ENCODE measurements around the gene SRGAP2C. TPM values are rescaled to one million over a fixed set of nuclear protein-coding genes. Genes with fewer than 3 reads are reported as not detected.
"Not testable (repeated sequence)": the region's sequence is repeated elsewhere in the genome, so short reads cannot be mapped to it uniquely, and the experiment has no call there.

SRGAP2C gene
- total RNA-seq, 2 experiments from 2014 or later = 21.9 to 22.2 TPM

DNA sequence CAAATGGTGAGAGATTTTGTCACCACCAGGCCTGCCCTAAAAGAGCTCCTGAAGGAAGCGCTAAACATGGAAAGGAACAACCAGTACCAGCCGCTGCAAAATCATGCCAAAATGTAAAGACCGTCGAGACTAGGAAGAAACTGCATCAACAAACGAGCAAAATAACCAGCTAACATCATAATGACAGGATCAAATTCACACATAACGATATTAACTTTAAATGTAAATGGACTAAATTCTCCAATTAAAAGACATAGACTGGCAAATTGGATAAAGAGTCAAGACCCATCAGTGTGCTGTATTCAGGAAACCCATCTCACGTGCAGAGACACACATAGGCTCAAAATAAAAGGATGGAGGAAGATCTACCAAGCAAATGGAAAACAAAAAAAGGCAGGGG, 218.5 kb downstream of the SRGAP2C start:
- POLR2A ChIA-PET, CTCF ChIA-PET: not testable (repeated sequence)

DNA sequence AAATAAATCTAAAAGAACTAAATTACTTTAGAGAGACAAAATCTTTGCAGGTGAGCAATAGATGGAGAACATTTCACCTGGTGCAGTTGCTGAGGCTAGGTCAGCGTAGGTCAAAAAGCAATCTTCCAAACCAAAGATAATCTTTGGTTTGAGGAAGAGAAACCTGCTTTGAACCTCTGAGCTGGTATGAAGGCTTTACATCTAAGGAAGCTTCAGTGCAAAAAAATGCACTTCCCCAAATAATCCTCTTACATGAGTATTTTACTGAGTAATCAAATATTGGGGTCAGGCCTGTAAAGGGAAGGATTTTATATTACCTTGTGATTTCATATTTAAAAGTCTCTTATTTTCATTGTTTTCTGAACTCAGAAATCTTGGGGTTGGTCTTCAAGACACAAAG, 223.6 kb downstream of the SRGAP2C start:
- ChIA-PET CTCF (no interaction called here), POLR2A (no interaction called here)

DNA sequence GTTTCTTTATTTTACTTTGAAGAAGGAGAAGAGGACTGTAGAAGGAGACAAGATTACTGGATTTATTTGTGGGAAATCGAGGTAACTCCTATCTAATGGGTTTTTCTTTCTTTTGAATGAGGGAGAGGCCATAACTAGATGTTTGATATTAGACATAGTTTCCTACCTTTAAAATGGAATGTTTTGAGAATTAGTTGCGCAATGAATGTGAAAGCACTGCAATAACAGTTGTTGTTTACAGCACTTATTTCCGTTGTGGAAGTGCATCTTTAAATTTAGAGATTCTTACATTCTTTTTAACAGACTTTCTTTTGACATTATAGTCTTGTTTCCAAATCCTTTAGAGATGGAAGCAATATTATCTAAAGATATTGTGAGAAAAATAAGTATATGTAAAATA, 229.0 kb downstream of the SRGAP2C start:
- CTCF ChIA-PET = no interaction called here
- POLR2A ChIA-PET = no interaction called here

DNA sequence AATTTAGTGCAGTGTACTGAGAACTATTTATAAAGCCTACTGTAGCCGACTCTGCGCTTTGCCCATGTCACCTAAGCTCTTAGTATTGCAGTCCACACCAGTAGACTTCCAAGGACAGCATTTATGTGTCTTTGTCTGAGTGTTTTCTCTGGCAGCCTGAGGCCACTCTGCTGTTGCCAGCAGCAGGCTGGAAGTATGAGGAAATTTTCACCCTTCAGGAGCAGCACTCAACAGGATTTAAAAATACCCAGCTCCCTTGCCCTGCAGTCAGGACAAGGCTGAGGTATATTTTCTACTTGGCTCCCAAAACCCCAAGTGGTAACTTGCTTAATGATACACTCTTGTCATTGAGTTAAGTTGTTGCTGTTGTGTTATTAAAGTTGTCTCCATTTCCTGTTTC, 230.1 kb downstream of the SRGAP2C start:
- ChIA-PET CTCF (no interaction called here), POLR2A (no interaction called here)

DNA sequence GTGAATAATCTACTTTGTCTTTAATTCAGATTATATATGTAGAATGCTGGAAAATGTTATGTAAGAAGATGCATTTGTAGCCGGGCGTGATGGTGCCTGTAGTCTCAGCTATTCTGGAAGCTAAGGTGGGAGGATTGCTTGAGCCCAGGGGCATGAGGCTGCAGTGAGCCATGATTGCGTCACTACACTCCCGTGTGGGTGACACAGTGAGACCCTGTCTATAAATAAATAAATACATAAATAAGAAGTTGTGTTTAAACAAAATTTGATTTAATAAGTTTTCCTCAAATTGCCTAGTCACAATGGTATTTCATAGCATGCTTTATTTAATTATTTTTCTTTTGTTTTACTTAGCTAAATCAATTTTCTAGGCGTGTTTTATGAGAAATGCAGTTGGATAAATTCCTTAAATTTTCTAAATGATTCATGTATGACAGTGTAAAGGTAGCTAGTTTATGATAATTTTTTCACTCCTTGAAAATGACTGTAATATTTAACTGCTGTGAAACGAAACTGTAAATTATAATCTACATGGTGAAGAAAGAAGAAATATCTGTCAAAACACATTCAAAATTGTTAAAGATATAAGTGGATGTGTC, 232.6 kb downstream of the SRGAP2C start:
- ChIA-PET POLR2A (no interaction called here), CTCF (no interaction called here)

DNA sequence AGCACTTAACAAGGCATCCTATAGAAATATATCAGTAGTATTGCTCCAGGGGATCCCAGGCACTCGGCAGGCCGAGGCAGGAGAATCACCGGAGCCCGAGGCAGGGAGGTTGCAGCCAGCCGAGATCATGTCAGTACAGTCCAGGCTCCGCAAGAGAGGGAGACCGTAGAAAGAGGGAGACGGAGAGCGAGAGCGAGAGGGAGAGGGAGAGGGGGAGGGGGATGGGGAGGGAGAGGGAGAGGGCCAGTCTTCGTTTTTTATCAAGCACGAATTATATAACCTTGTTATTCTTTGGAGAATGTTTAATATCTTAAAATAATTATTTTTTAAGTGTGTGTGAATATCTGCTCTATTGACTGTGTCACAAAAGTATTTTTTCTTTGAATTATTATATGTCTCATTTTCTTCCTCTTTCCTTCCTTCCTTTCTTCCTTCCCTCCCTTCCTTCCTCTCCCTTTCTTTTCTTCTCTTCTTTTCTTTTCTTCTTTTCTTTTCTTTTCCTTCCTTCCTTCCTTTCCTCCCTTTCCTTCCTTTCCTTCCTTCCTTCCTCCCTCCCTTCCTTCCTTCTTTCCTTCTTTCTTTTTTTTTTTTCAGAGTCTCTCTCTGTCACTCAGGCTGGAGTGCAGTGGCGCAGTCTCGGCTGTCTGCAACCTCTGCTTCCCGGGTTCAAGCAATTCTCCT, 233.7 kb downstream of the SRGAP2C start:
- CTCF ChIA-PET = no interaction called here
- POLR2A ChIA-PET = no interaction called here

DNA sequence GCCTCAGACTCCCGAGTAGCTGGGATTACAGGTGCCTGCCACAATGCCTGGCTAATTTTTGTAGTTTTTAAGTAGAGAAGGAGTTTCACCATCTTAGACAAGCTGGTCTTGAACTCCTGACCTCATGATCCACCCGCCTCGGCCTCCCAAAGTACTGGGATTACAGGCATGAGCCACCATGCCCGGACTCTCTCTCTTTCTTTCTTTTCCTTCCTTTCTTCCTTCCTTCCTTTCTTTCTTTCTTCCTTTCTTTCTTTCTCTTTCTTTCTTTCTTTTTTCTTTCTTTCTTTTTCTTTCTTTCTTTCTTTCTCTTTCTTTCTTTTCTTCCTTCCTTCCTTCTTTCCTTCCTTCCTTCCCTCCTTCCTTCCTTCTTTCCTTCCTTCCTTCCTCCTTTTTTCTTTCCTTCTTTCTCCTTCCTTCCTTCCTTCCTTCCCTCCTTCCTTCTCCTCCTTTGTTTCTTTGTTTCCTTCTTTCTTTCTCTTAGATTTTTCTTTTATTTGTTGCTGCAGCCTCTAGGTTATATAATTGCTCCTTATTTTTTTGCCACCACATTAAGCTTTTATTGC, 234.4 kb downstream of the SRGAP2C start:
- CTCF ChIA-PET, POLR2A ChIA-PET: not testable (repeated sequence)

DNA sequence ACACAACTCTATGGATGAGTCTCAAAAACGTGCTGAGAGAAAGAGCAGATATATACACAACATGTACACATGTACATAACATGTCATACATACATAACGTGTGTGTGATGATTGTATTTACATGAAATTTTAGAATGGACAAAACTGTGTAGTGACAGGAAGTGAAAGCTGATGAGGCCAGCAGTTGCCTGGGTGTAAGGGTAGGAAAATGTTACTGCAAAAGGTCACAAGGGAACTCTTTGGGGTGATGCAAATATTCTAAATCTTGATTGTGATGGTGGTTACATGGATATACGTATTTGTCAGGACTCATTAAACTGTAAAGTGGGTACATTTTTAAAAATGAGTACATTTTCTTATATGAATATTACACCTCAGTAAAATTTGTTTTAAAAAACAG, 236.7 kb downstream of the SRGAP2C start:
- CTCF ChIA-PET = not testable (repeated sequence)

DNA sequence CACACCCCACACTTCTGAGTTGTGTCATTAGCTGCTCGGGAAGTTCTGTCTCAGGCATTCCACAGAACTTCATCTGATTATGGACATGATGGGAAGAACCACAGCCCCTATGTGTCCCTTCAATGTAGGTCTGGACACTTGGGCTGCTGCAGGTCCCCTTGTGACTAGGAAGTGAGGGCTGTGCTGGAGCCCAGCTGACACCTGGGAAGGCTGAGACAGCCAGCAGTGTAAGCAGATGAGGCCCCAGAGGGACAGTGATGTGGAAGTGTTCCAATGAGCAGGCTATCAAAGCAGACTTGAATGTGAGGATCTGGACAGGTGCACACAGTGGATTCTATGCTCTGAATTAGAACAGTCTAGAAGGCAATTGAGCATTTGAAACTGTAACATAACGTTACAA, 239.2 kb downstream of the SRGAP2C start:
- POLR2A ChIA-PET, CTCF ChIA-PET: not testable (repeated sequence)

More for the DNA sequence above, 236.7 kb downstream of the SRGAP2C start:
- POLR2A ChIA-PET = not testable (repeated sequence)

DNA sequence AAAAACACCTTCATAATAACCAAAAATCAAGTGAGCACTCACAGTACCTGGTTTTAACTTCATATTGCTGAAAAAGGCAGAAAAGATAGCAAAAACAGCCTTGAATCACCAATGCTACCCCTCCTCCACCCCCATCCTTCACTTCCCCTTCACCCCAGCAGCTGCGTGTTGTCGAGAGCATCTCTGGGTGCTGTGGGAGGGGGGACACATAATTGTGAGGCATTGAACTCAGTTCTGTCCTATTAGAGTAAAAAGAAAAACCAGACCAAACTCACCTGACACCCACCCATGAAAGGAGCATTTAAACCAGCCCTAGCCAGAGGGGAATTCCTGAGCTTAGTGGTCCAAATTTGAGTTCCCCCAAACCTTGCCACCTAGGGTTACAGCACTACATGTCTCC, 248.7 kb downstream of the SRGAP2C start:
- CTCF ChIA-PET = not testable (repeated sequence)

DNA sequence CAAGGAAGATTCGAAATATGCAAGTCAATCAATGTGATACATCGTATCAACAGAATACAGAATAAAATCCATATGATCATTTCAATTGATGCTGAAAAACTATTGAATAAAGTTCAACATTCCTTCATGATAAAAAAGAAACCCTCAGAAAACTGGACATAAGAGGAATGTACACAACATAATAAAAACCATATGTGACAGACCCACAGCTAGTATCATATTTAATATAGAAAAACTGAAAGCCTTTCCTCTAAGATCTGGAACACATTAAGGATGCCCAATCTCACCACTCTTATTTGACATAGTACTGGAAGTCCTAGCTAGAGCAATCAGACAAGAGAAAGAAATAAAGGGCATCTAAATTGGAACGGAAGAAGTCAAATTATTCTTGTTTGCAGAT, 254.1 kb downstream of the SRGAP2C start:
- POLR2A ChIA-PET, CTCF ChIA-PET: not testable (repeated sequence)

More for the DNA sequence above, 248.7 kb downstream of the SRGAP2C start:
- POLR2A ChIA-PET = not testable (repeated sequence)

DNA sequence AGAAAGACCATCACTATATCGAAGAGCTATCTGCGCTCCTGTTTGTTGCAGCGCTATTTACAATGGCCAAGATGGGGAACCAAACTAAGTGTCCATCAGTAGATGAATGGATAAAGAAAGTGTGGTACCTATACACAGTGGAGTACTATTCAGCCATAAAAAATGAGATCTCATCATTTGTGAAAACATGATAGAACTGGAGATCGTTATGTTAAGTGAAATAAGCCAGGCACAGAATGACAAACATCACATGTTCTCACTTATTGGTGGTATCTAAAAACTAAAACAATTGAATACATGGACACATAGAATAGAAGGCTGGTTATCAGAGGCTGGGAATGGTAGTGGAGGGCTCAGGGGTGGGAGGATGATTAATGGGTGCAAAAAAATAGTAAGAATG, 256.2 kb downstream of the SRGAP2C start:
- POLR2A ChIA-PET = no interaction called here
- CTCF ChIA-PET = no interaction called here

Other genes starting within 250 kb of the SRGAP2C start
- gene FAM72B, start 635 bp upstream of the SRGAP2C start, total RNA-seq = 10 to 100 TPM; 19.2 to 22.6 TPM